GM18526 (cell line): ENCODE results near the gene CIB2.

Source experiments
- POLR2A ChIP-seq: IDR thresholded peaks from 3 replicates; pipeline ENCODE4 v1.6.1; 2011; ENCODE audit not compliant: insufficient read length; ENCODE audit errors: extremely low read depth

CIB2 gene

DNA sequence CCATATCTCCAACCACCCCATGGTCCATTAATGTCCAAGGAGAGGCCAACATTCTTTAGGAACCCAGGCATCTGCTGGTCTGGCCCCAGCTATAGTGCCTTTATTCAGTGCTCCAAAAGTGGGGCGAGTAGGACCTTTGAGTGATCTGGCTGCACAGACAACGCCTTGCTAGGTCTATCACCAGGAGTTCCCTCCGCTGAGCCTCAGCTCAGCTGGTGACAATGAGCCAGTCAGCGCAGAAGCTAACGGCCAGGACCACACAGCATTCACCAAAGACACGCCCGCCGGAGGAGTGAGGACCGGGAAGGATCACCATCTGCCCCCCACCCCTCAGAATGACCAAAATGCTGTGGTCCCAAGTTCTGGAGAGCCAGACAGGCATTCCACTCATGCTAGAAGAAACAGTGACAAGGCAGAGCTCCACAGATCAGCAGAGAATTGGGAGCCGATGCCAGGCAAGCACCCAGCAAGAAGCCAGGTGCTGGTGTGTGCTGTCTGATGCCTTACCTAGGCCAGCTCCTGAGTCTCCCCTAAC, 72.8 kb downstream of the CIB2 start:
- no peak for TF ChIP-seq POLR2A

DNA sequence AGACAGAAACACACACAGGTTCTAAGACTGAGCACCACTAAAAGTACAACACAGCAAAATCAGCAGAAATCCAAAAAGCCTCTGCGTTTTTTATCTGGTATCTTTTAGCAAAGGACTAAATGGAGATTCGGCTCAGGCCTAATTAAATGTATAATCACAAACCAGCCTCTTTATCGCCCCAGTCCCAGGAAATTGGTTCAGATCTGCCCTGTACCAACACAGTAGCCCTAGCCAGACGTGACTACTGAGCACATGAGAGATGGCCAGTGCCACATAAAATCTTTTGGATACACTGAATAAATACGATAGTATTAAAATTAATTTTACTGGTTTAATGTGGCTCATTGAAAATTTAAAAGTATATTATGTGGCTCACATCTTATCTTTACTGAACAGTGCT, 73.4 kb downstream of the CIB2 start:
- TF ChIP-seq POLR2A: no peak

DNA sequence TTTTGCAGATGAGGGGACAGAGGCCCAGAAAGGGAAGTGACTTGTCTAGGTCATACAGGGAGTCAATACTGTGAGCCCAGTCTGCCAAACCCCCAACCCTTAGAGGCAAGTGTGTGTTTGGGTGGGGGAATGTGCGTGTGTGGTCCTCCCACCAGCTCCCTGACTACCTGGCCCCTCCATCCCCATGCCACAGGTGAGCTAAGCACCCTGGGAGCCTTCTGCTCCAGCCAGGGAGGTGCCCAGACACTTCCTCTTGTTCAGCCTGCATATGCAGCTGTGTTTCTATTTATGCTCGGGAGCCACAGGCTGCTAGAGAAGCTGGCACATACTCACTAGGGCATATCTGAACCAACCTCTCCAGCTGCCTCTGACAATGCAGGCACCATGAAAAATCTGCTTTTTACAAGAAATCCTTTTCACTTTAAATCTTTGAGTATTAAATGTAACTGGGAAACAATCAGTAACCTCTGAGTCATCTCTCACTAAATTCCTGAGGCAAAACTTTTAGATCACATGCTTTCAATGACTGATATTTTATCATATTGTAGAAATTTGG, 74.5 kb downstream of the CIB2 start:
- no peak for TF ChIP-seq POLR2A

DNA sequence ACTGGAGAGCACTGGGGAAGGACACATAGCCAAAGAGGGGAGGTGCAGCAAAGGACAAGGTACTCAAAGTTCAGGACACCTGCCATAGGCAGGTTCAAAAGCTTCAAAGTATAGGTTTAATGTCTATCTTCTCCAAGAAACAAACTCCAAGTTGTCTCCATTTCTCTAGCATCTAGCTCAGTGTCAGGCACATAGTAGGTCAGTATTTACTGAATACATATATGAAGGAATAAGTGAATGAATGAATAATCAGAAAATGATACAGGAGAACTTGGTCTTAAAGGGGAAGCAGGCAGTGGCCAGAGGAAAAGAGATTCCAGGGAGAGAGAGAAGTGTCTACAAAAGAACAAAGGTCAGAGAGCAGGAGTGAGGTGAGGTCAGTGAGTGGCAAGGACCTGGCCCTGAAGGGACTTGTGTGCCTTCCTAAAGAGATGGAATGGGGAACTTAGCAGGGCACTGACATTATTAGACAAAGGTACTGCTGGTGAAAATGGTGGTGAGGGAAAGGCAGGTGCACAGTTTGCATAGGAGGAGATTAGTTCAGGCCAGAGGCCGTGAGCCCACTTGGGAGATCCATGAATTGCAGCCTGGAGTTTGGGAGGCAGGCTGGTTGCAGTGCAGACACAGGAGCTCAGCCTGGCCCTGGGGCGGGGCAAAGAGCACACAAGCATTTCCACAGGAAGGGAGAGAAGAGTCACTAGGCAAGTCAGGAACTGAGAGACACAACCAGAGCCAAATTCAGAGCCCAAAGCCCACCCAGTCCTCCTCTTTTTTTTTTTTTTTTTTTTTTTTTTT, 75.1 kb downstream of the CIB2 start:
- TF ChIP-seq POLR2A: no peak

DNA sequence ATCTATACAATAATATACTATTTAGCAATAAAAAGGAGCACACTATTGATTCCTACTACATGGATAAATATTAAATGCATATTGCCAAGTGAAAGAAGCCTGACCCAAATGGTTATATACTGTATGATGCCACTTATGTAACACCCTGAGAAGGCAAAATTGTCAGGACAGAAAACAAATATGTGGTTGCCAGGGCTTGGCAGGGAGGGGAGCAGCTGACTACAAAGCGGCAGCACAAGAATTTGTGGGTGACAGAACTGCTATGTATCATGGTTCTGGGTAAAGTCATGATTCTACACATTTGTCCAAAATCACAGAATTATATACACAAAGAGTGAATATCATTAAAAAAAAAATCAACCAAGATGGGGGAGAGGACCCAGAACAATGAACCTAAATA, 76.3 kb downstream of the CIB2 start:
- no peak for TF ChIP-seq POLR2A
